Stomach (tissue), 4 donors: ENCODE measurements around the gene KIF3B.

Source experiments
- POLR2A ChIP-seq, 4 donors: fragments of 450-650 bp; IDR thresholded peaks; one replicate each; pipeline ENCODE4 v1.6.1; 2016; ENCODE audit warnings: antibody characterized with exemption in 4 of 4, control low read depth in 2 of 4, mild to moderate bottlenecking in 1 of 4, moderate library complexity in 1 of 4
- TF ChIP-seq, protein P1 (sequence below), 7 experiments: fragments of 450-650 bp in 4 of 7; fragments of 200-600 bp in 3 of 7; sonication (generic) in 3 of 7; IDR thresholded peaks; one replicate each; pipeline ENCODE4 v1.5.1; 2016 to 2019; ENCODE audit warnings: antibody characterized with exemption in 7 of 7, control low read depth in 2 of 7, mild to moderate bottlenecking in 1 of 7

- TF ChIP-seq, protein P1, sequence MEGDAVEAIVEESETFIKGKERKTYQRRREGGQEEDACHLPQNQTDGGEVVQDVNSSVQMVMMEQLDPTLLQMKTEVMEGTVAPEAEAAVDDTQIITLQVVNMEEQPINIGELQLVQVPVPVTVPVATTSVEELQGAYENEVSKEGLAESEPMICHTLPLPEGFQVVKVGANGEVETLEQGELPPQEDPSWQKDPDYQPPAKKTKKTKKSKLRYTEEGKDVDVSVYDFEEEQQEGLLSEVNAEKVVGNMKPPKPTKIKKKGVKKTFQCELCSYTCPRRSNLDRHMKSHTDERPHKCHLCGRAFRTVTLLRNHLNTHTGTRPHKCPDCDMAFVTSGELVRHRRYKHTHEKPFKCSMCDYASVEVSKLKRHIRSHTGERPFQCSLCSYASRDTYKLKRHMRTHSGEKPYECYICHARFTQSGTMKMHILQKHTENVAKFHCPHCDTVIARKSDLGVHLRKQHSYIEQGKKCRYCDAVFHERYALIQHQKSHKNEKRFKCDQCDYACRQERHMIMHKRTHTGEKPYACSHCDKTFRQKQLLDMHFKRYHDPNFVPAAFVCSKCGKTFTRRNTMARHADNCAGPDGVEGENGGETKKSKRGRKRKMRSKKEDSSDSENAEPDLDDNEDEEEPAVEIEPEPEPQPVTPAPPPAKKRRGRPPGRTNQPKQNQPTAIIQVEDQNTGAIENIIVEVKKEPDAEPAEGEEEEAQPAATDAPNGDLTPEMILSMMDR (IDR thresholded peaks at IDR 0.05): no peak
- no peak for TF ChIP-seq POLR2A (IDR thresholded peaks at IDR 0.05)
These were observed 88.9 kb downstream of the KIF3B start for GRCh38 chr20:32366380-32366779.
